ENCODE data around the gene IGFN1. TPM values are rescaled to one million over a fixed set of nuclear protein-coding genes. Genes with fewer than 3 reads are reported as not detected.

The IGFN1 gene
- total and polyA plus RNA-seq, 2 experiments from 2014 or later, result not detected

DNA sequence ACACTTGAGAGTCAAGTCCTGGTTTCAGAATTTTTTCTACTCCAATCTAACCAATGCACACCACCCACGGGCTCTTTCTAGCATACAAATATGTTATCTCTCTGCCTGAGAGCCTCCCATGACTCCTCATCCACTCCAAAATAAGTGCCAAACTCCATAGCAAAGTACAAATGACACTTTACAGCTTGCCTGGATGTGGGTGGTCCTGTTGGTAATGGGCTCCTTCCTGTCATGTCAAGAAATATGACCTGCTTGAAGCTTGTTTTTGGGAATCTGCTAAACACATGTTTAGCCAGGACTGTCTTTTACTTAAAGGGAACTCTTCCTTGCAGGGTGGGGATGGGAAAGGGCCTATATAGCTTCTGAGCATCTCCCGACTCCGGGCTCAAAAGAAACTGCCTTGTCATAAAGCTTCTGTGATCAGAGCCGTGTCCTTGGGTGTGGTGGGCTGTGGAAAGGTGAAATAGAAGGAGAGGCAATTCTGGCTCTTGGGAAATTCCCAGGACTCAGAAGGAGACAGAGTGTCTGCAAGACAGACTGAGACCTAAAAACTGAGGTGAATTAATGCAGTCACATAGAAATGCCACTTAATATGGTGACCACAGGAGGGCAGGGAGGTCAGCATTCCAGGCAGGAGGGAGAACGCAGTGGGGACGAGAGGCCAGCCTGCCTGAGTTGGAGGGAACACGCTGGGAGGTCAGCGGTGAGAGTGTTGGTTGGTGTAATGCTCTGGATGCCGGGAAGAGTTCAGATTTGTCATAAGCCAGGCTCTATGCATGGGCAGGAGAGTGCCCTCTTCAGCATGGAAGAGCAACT lies 6.1 kb upstream of the IGFN1 start:
- Histone ChIP-seq H3K4me3 (no peak overlapping the region), H4K20me1 (replicated peaks; ENCODE audit: insufficient read depth) (no peaks in the 10 kb centered on the region), H3K36me3 (ENCODE audit: insufficient read depth) (no peaks in the 10 kb centered on the region), H3K4me1 (ENCODE audit: insufficient read depth) (peaks cover 2% of the 10 kb centered on the region; the same call in 1 of the 2 replicates), H3K9me2 (ENCODE audit: insufficient read depth) (no peaks in the 10 kb centered on the region), H2AFZ (peak overlapping the region; percentile 25), H3K79me2 (replicated peaks; ENCODE audit: insufficient read depth) (no peaks in the 10 kb centered on the region), H3K4me2 (no peak overlapping the region), H3K27me3 (ENCODE audit: insufficient read depth) (no peaks in the 10 kb centered on the region), H3K27ac (ENCODE audit: low read depth) (no peak overlapping the region), H3F3A (replicated peaks; ENCODE audit: low read depth) (no peaks in the 10 kb centered on the region)
- ATAC-seq (peak; percentile 99), DNase-seq (ENCODE audit: low spot score) (peak; percentile 80)
- peak; percentile 43 to 66 for TF ChIP-seq CTCF (conservative IDR thresholded peaks at IDR 0.05; ENCODE audit: low read depth in 2 of 2)
- TF ChIP-seq REST (IDR thresholded peaks at IDR 0.05; ENCODE audit: unreplicated experiment), result no peak
- Mint-ChIP-seq H3K4me3 (no peak overlapping the region), H3K27ac (peak overlapping the region; percentile 5; the same call in 1 of the 2 replicates), H3K4me1 (peaks cover 13% of the 10 kb centered on the region), H3K27me3 (ENCODE audit: insufficient read depth, low read depth, poor library complexity) (peaks cover 7% of the 10 kb centered on the region), H3K36me3 (ENCODE audit: low read depth) (no peaks in the 10 kb centered on the region), H3K9me3 (no peaks in the 10 kb centered on the region)

DNA sequence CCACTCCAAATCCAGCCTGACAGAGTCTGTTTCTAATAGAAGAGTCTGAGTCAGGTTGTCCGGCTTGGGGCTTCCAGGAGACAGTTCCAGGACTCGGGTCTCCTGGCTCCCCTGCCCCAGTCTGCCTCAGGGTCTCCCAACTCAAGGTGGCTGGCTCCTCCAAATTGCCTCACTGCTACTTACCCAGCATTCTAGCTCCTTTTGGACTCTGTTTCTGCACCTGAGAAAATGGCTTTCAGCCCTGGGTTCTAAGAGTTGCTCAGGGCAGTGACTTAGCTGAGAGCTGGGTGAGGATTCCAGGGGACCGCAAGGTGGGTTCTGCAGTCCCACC lies 5.5 kb upstream of the IGFN1 start:
- Mint-ChIP-seq H3K27ac (no peak overlapping the region; the same call in 1 of the 2 replicates), H3K36me3 (ENCODE audit: low read depth) (no peaks in the 10 kb centered on the region), H3K9me3 (no peaks in the 10 kb centered on the region), H3K27me3 (ENCODE audit: insufficient read depth, low read depth, poor library complexity) (peaks cover 9% of the 10 kb centered on the region), H3K4me1 (peaks cover 16% of the 10 kb centered on the region), H3K4me3 (no peak overlapping the region)
- H3K27ac ChIP-seq (ENCODE audit: low read depth), result no peak overlapping the region
- H3K79me2 ChIP-seq (replicated peaks; ENCODE audit: insufficient read depth), result no peaks in the 10 kb centered on the region
- no peaks in the 10 kb centered on the region for H3K36me3 ChIP-seq (ENCODE audit: insufficient read depth)
- H3K4me1 ChIP-seq (ENCODE audit: insufficient read depth), result peaks cover 2% of the 10 kb centered on the region; the same call in 1 of the 2 replicates
- H3K4me3 ChIP-seq, result no peak overlapping the region
- H3K27me3 ChIP-seq (ENCODE audit: insufficient read depth), result no peaks in the 10 kb centered on the region
- peak; percentile 13; the same call in 1 of the 3 replicates for ATAC-seq
- DNase-seq (ENCODE audit: low spot score), result no peak
- H3K9me2 ChIP-seq (ENCODE audit: insufficient read depth), result no peaks in the 10 kb centered on the region
- H2AFZ ChIP-seq, result peak overlapping the region; percentile 66; the same call in 1 of the 2 replicates
- no peaks in the 10 kb centered on the region for H3F3A ChIP-seq (replicated peaks; ENCODE audit: low read depth)
- no peaks in the 10 kb centered on the region for H4K20me1 ChIP-seq (replicated peaks; ENCODE audit: insufficient read depth)
- no peak overlapping the region for H3K4me2 ChIP-seq
- TF ChIP-seq CTCF (conservative IDR thresholded peaks at IDR 0.05; ENCODE audit: low read depth in 2 of 2) (no peak), ETS1 (IDR thresholded peaks at IDR 0.05) (no peak), CREB1 (CRISPR knock-in tag; IDR thresholded peaks at IDR 0.05; ENCODE audit: low read depth) (no peak), ZNF114 (CRISPR knock-in tag; IDR thresholded peaks at IDR 0.05) (no peak), REST (IDR thresholded peaks at IDR 0.05; ENCODE audit: unreplicated experiment) (no peak), STAT1 (IDR thresholded peaks at IDR 0.05; ENCODE audit: unreplicated experiment) (no peak), POLR2AphosphoS5 (IDR thresholded peaks at IDR 0.05; ENCODE audit: low read depth) (no peak)
